GM23338 (cell line): ENCODE data around the gene NDOR1. TPM values are rescaled to one million over a fixed set of nuclear protein-coding genes. Genes with fewer than 3 reads are reported as not detected.

Source experiments
- ATAC-seq: fragments of 200-7000 bp; cut with Tn5 transposase; 3 replicates; pipeline ENCODE4 v1.9.1; 2020
- DNase-seq: peaks from one replicate; pipeline ENCODE4 v3.0.0-alpha.2; 2015; ENCODE audit warnings: low spot score
- H2AFZ ChIP-seq: fragments of 200-600 bp; sonication (generic); 2 replicates; pipeline ENCODE4 v1.8.0; 2016; ENCODE audit warnings: antibody characterized with exemption, mild to moderate bottlenecking, moderate library complexity
- H3F3A ChIP-seq: fragments of 200-600 bp; sonication (generic); replicated peaks from 2 replicates; pipeline ENCODE4 v1.8.0; 2017; ENCODE audit warnings: antibody characterized with exemption, mixed run types, low read depth
- H3K27ac ChIP-seq: fragments of 200-600 bp; sonication (generic); 2 replicates; pipeline ENCODE4 v1.6.1; 2016; ENCODE audit warnings: low read depth
- H3K27me3 ChIP-seq: fragments of 200-600 bp; sonication (generic); 2 replicates; pipeline ENCODE4 v1.8.0; 2016; ENCODE audit warnings: mild to moderate bottlenecking, mixed run types, moderate library complexity; ENCODE audit not compliant: insufficient read depth
- H3K36me3 ChIP-seq: fragments of 200-600 bp; sonication (generic); 2 replicates; pipeline ENCODE4 v1.8.0; 2016; ENCODE audit warnings: mild to moderate bottlenecking; ENCODE audit not compliant: insufficient read depth
- H3K4me1 ChIP-seq: fragments of 200-600 bp; sonication (generic); 2 replicates; pipeline ENCODE4 v1.8.0; 2016; ENCODE audit warnings: mild to moderate bottlenecking, moderate library complexity; ENCODE audit not compliant: insufficient read depth
- H3K4me2 ChIP-seq: fragments of 200-600 bp; sonication (generic); 2 replicates; pipeline ENCODE4 v1.7.1; 2017; ENCODE audit warnings: mixed run types
- H3K4me3 ChIP-seq: fragments of 200-600 bp; sonication (generic); 2 replicates; pipeline ENCODE4 v1.6.1; 2016; ENCODE audit warnings: mixed run types
- H3K79me2 ChIP-seq: fragments of 200-600 bp; sonication (generic); replicated peaks from 2 replicates; pipeline ENCODE4 v1.8.0; 2017; ENCODE audit warnings: mild to moderate bottlenecking; ENCODE audit not compliant: insufficient read depth
- H3K9me2 ChIP-seq: fragments of 200-600 bp; sonication (generic); 2 replicates; pipeline ENCODE4 v1.8.0; 2017; ENCODE audit not compliant: insufficient read depth
- H4K20me1 ChIP-seq: fragments of 200-600 bp; sonication (generic); replicated peaks from 2 replicates; pipeline ENCODE4 v1.8.0; 2017; ENCODE audit warnings: mild to moderate bottlenecking; ENCODE audit not compliant: insufficient read depth
- H3K27ac Mint-ChIP-seq: 2 replicates; pipeline ENCODE4 v1.8.0; 2020; ENCODE audit warnings: inconsistent platforms, mild to moderate bottlenecking, moderate library complexity, mixed read lengths
- H3K27me3 Mint-ChIP-seq: 3 replicates; pipeline ENCODE4 v1.8.0; 2022; ENCODE audit warnings: low read depth, mild to moderate bottlenecking, moderate library complexity, mixed read lengths, inconsistent platforms; ENCODE audit not compliant: insufficient read depth, poor library complexity
- H3K36me3 Mint-ChIP-seq: 3 replicates; pipeline ENCODE4 v1.8.0; 2021; ENCODE audit warnings: low read depth, mild to moderate bottlenecking, inconsistent platforms, moderate library complexity, mixed read lengths
- H3K4me1 Mint-ChIP-seq: 3 replicates; pipeline ENCODE4 v1.8.0; 2020; ENCODE audit warnings: mild to moderate bottlenecking, inconsistent platforms, mixed read lengths
- H3K4me3 Mint-ChIP-seq: 3 replicates; pipeline ENCODE4 v1.8.0; 2021; ENCODE audit warnings: moderate library complexity, mild to moderate bottlenecking, inconsistent platforms, mixed read lengths
- H3K9me3 Mint-ChIP-seq: 3 replicates; pipeline ENCODE4 v1.8.0; 2020; ENCODE audit warnings: moderate library complexity, mild to moderate bottlenecking, inconsistent platforms, mixed read lengths
- CREB1 ChIP-seq: fragments of 250-450 bp; sonication (Bioruptor Pico); IDR thresholded peaks from 2 replicates; pipeline ENCODE4 v1.5.0; 2020; ENCODE audit warnings: low read depth, mild to moderate bottlenecking, moderate library complexity
- EZH2 ChIP-seq: fragments of 200-600 bp; sonication (generic); IDR thresholded peaks from one replicate; pipeline ENCODE4 v1.8.0; 2017; ENCODE audit warnings: antibody characterized with exemption, mild to moderate bottlenecking, low read depth; ENCODE audit not compliant: unreplicated experiment
- EZH2phosphoT487 ChIP-seq: fragments of 200-600 bp; sonication (generic); IDR thresholded peaks from one replicate; pipeline ENCODE4 v1.8.1; 2018; ENCODE audit warnings: antibody characterized with exemption; ENCODE audit not compliant: unreplicated experiment
- JUNB ChIP-seq: IDR thresholded peaks from one replicate; pipeline ENCODE4 v1.6.1; 2016; ENCODE audit warnings: antibody characterized with exemption; ENCODE audit not compliant: unreplicated experiment
- POLR2AphosphoS5 ChIP-seq: IDR thresholded peaks from 2 replicates; pipeline ENCODE4 v1.6.1; 2016; ENCODE audit warnings: antibody characterized with exemption, low read depth
- STAT1 ChIP-seq: IDR thresholded peaks from one replicate; pipeline ENCODE4 v1.6.1; 2016; ENCODE audit warnings: antibody characterized with exemption; ENCODE audit not compliant: unreplicated experiment
- ZNF114 ChIP-seq: fragments of 250-450 bp; sonication (Bioruptor Pico); IDR thresholded peaks from 2 replicates; pipeline ENCODE4 v1.5.0; 2020; ENCODE audit warnings: mild to moderate bottlenecking, moderate library complexity
- ZNF331 ChIP-seq: fragments of 250-450 bp; sonication (Bioruptor Pico); IDR thresholded peaks from 2 replicates; pipeline ENCODE4 v1.5.0; 2020; ENCODE audit warnings: low read depth, mild to moderate bottlenecking, moderate library complexity
- ZNF462 ChIP-seq: fragments of 250-450 bp; sonication (Bioruptor Pico); IDR thresholded peaks from 2 replicates; pipeline ENCODE4 v1.5.0; 2020; ENCODE audit warnings: mild to moderate bottlenecking, moderate library complexity
- polyA plus RNA-seq: library from polyadenylated mRNA; unstranded; fragments of >200 nt; fragmentation: Nextera tagmentation; extraction: Ambion mirVana; gene quantifications from 2 replicates; pipeline ENCODE4 v1.2.1, GENCODE V29; 2016
- total RNA-seq: library from RNA; depleted of rRNA; stranded (reverse); fragments of >200 nt; shearing (Covaris generic); gene quantifications from 2 replicates; pipeline ENCODE4 v1.2.3, GENCODE V29; 2014
- TF ChIP-seq, protein P1 (sequence below): IDR thresholded peaks from one replicate; pipeline ENCODE4 v1.6.1; 2018; ENCODE audit warnings: antibody characterized with exemption; ENCODE audit not compliant: unreplicated experiment

Gene NDOR1
- total and polyA plus RNA-seq, 2 experiments from 2014 or later = 19.4 to 38.1 TPM

DNA sequence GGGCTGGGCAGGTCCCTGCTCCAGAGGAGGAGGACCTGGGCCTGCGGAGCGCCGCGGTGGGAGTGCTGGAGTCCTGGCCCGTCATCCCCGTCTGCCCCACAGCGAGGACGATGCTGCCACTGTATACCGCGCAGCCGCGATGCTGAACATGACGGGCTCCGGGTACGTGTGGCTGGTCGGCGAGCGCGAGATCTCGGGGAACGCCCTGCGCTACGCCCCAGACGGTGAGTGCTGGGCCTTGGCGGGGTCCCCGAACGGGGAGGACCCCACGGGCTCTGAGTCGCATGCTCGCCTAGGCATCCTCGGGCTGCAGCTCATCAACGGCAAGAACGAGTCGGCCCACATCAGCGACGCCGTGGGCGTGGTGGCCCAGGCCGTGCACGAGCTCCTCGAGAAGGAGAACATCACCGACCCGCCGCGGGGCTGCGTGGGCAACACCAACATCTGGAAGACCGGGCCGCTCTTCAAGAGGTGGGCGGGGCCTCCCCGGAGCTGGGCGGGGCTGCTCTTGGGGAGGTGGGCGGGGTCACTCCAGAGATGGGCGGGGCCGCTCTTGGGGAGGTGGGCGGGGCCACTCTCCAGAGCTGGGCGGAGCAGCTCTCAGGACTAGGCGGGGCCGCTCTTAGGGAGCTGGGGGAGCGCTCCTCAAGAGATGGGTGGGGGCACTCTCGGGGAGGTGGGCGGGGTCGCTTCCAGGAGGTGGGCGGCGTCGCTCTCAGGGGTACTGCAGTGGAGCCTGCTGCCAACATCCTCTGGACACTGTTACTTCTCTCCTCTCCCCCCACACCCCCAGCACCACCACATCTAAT, 48.7 kb upstream of the NDOR1 start (continued):
- TF ChIP-seq ZNF462 (CRISPR knock-in tag) = no peak
- no peak for TF ChIP-seq JUNB

DNA sequence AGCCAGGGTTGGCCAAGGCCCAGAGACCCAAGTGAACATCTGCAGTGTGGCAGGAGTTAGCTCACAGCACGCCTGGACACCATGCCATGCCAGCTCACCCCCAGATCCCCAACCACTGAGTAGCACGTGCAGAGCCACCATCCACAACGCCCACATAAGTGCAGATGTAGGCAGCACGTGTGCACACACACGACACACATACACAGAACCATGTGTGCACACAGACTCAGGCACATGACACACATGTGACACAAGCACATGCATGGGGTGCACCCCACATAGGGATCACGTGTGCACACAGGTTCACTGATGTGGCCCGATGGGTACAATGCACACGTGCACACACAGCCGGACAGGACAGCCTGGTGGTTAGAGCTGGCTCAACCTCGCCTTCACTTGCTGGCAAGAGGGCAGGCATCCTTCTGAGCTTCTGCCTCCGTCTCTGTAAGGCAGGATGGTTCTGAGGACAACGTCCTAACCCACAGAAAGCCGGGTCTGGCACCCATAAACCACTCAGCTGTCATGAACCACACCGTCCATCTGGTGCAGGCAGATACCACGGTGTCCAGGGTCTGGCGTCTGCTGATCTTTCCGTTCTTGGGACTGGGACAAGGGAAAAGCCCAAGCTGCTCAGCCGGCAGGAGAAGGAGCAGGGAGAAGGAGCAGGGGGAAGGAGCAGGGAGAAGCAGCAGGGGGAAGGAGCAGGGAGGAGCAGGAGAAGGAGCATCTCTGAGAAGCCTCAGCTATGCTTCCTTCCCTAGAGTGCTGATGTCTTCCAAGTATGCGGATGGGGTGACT, 47.7 kb upstream of the NDOR1 start:
- Mint-ChIP-seq H3K9me3 (no peaks in the 10 kb centered on the region; the same call in 2 of the 3 replicates), H3K4me1 (no peaks in the 10 kb centered on the region; the same call in 1 of the 3 replicates), H3K27ac (no peak overlapping the region), H3K4me3 (no peak overlapping the region), H3K27me3 (peaks cover 77% of the 10 kb centered on the region), H3K36me3 (no peaks in the 10 kb centered on the region)
- Histone ChIP-seq H3F3A (peaks cover 12% of the 10 kb centered on the region), H3K4me1 (peaks cover 2% of the 10 kb centered on the region; the same call in 1 of the 2 replicates), H3K9me2 (no peaks in the 10 kb centered on the region), H3K79me2 (no peaks in the 10 kb centered on the region), H3K27ac (no peak overlapping the region), H4K20me1 (no peaks in the 10 kb centered on the region), H3K4me3 (no peak overlapping the region), H3K4me2 (no peak overlapping the region), H2AFZ (no peak overlapping the region), H3K27me3 (peaks cover 80% of the 10 kb centered on the region), H3K36me3 (no peaks in the 10 kb centered on the region)
- no peak for DNase-seq
- no peak for ATAC-seq
- no peak for TF ChIP-seq STAT1
- no peak for TF ChIP-seq JUNB
- TF ChIP-seq POLR2AphosphoS5 = no peak
- TF ChIP-seq CREB1 (CRISPR knock-in tag) = no peak
- TF ChIP-seq, protein P1, sequence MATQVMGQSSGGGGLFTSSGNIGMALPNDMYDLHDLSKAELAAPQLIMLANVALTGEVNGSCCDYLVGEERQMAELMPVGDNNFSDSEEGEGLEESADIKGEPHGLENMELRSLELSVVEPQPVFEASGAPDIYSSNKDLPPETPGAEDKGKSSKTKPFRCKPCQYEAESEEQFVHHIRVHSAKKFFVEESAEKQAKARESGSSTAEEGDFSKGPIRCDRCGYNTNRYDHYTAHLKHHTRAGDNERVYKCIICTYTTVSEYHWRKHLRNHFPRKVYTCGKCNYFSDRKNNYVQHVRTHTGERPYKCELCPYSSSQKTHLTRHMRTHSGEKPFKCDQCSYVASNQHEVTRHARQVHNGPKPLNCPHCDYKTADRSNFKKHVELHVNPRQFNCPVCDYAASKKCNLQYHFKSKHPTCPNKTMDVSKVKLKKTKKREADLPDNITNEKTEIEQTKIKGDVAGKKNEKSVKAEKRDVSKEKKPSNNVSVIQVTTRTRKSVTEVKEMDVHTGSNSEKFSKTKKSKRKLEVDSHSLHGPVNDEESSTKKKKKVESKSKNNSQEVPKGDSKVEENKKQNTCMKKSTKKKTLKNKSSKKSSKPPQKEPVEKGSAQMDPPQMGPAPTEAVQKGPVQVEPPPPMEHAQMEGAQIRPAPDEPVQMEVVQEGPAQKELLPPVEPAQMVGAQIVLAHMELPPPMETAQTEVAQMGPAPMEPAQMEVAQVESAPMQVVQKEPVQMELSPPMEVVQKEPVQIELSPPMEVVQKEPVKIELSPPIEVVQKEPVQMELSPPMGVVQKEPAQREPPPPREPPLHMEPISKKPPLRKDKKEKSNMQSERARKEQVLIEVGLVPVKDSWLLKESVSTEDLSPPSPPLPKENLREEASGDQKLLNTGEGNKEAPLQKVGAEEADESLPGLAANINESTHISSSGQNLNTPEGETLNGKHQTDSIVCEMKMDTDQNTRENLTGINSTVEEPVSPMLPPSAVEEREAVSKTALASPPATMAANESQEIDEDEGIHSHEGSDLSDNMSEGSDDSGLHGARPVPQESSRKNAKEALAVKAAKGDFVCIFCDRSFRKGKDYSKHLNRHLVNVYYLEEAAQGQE = no peak
- TF ChIP-seq ZNF331 = no peak
- TF ChIP-seq ZNF114 = no peak
- TF ChIP-seq EZH2 = no peak
- TF ChIP-seq EZH2phosphoT487 = no peak
